Astrocyte (in vitro differentiated cells and primary cell): ENCODE results near the gene ATP5PO. TPM values are rescaled to one million over a fixed set of nuclear protein-coding genes. Genes with fewer than 3 reads are reported as not detected.
A peak's percentile ranks its signal among the peaks of the same experiment; 100 is the strongest.

Source experiments
- DNase-seq: peaks from one replicate; pipeline ENCODE4 v3.0.0-alpha.2; 2010; ENCODE audit warnings: low read depth
- FAIRE-seq: peaks from 2 replicates; lab custom pipeline; 2011; peaks lifted over from hg19 to GRCh38; lab: Jason Lieb, UNC
- H2AFZ ChIP-seq: 2 replicates; pipeline ENCODE4 v1.6.0; 2012; ENCODE audit warnings: low read depth, low read length, inconsistent platforms
- H3K27ac ChIP-seq: 2 replicates; pipeline ENCODE4 v1.5.1; 2011; ENCODE audit warnings: low read depth, low read length, inconsistent platforms
- H3K27me3 ChIP-seq: 2 replicates; pipeline ENCODE4 v1.6.0; 2011; ENCODE audit warnings: low read length, inconsistent platforms; ENCODE audit not compliant: insufficient read depth
- H3K36me3 ChIP-seq: 2 replicates; pipeline ENCODE4 v1.5.1; 2011; ENCODE audit warnings: low read length, inconsistent platforms; ENCODE audit not compliant: insufficient read depth
- H3K4me1 ChIP-seq: 2 replicates; pipeline ENCODE4 v1.5.1; 2011; ENCODE audit warnings: low read length, inconsistent platforms; ENCODE audit not compliant: insufficient read depth
- H3K4me2 ChIP-seq: 2 replicates; pipeline ENCODE4 v1.6.0; 2012; ENCODE audit warnings: low read length, inconsistent platforms
- H3K4me3 ChIP-seq: 2 replicates; pipeline ENCODE4 v1.5.1; 2011; ENCODE audit warnings: low read depth, mild to moderate bottlenecking, low read length, inconsistent platforms; ENCODE audit not compliant: insufficient read depth
- H3K79me2 ChIP-seq: 2 replicates; pipeline ENCODE4 v1.6.0; 2012; ENCODE audit warnings: mild to moderate bottlenecking, low read length, inconsistent platforms; ENCODE audit not compliant: insufficient read depth
- H3K9ac ChIP-seq: 2 replicates; pipeline ENCODE4 v1.6.0; 2012; ENCODE audit warnings: mild to moderate bottlenecking, low read length, inconsistent platforms
- H3K9me3 ChIP-seq: 2 replicates; pipeline ENCODE4 v1.5.1; 2012; ENCODE audit warnings: low read depth, mild to moderate bottlenecking, low read length, inconsistent platforms; ENCODE audit not compliant: insufficient read depth
- H4K20me1 ChIP-seq: 2 replicates; pipeline ENCODE4 v1.6.0; 2012; ENCODE audit warnings: low read length, inconsistent platforms; ENCODE audit not compliant: insufficient read depth
- H3K27ac Mint-ChIP-seq: one replicate; pipeline ENCODE4 v1.8.0; 2021; ENCODE audit warnings: mild to moderate bottlenecking, mixed read lengths; ENCODE audit not compliant: unreplicated experiment
- H3K27me3 Mint-ChIP-seq: one replicate; pipeline ENCODE4 v1.8.0; 2021; ENCODE audit warnings: low read depth, mixed read lengths; ENCODE audit not compliant: unreplicated experiment
- H3K36me3 Mint-ChIP-seq: one replicate; pipeline ENCODE4 v1.8.0; 2021; ENCODE audit warnings: low read depth, mixed read lengths; ENCODE audit not compliant: unreplicated experiment
- H3K4me1 Mint-ChIP-seq: one replicate; pipeline ENCODE4 v1.8.0; 2021; ENCODE audit warnings: low read depth, mixed read lengths; ENCODE audit not compliant: unreplicated experiment
- H3K4me3 Mint-ChIP-seq: one replicate; pipeline ENCODE4 v1.8.0; 2021; ENCODE audit warnings: mild to moderate bottlenecking, moderate library complexity, mixed read lengths; ENCODE audit not compliant: unreplicated experiment
- H3K9me3 Mint-ChIP-seq: one replicate; pipeline ENCODE4 v1.8.0; 2021; ENCODE audit warnings: mild to moderate bottlenecking, mixed read lengths; ENCODE audit not compliant: unreplicated experiment
- EZH2 ChIP-seq: IDR thresholded peaks from 2 replicates; pipeline ENCODE4 v1.6.1; 2012; ENCODE audit warnings: mild to moderate bottlenecking, low read length, inconsistent platforms; ENCODE audit not compliant: insufficient read depth
- total RNA-seq: library from RNA; stranded (reverse); gene quantifications from 2 replicates; pipeline ENCODE4 v1.2.1, GENCODE V29; 2021
- TF ChIP-seq, protein P1 (sequence below): IDR thresholded peaks from 2 replicates; pipeline ENCODE4 v1.5.1; 2011; ENCODE audit warnings: low read depth, mild to moderate bottlenecking, inconsistent platforms, low read length, moderate library complexity; ENCODE audit not compliant: insufficient read depth

Gene ATP5PO
- total RNA-seq, 1 donor from 2014 or later, result 171 TPM

- Histone ChIP-seq H3K27ac (peak overlapping the region; percentile 29), H3K27me3 (no peaks in the 10 kb centered on the region), H3K4me1 (peaks cover 18% of the 10 kb centered on the region), H2AFZ (no peak overlapping the region), H3K9ac (no peak overlapping the region), H4K20me1 (no peaks in the 10 kb centered on the region), H3K36me3 (no peaks in the 10 kb centered on the region), H3K4me2 (peak overlapping the region; percentile 16), H3K9me3 (no peaks in the 10 kb centered on the region), H3K79me2 (no peaks in the 10 kb centered on the region), H3K4me3 (no peak overlapping the region)
- TF ChIP-seq EZH2, result no peak
- TF ChIP-seq, protein P1, sequence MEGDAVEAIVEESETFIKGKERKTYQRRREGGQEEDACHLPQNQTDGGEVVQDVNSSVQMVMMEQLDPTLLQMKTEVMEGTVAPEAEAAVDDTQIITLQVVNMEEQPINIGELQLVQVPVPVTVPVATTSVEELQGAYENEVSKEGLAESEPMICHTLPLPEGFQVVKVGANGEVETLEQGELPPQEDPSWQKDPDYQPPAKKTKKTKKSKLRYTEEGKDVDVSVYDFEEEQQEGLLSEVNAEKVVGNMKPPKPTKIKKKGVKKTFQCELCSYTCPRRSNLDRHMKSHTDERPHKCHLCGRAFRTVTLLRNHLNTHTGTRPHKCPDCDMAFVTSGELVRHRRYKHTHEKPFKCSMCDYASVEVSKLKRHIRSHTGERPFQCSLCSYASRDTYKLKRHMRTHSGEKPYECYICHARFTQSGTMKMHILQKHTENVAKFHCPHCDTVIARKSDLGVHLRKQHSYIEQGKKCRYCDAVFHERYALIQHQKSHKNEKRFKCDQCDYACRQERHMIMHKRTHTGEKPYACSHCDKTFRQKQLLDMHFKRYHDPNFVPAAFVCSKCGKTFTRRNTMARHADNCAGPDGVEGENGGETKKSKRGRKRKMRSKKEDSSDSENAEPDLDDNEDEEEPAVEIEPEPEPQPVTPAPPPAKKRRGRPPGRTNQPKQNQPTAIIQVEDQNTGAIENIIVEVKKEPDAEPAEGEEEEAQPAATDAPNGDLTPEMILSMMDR, result no peak
- H3K27ac Mint-ChIP-seq, result no peak overlapping the region
- H3K36me3 Mint-ChIP-seq, result peaks cover 5% of the 10 kb centered on the region
- H3K9me3 Mint-ChIP-seq, result no peaks in the 10 kb centered on the region
- H3K4me3 Mint-ChIP-seq, result no peak overlapping the region
- DNase-seq, result peak; percentile 77
- peaks cover 21% of the 10 kb centered on the region for H3K4me1 Mint-ChIP-seq
- FAIRE-seq, result no peak
- no peaks in the 10 kb centered on the region for H3K27me3 Mint-ChIP-seq
These were observed 17.0 kb downstream of the ATP5PO start for GRCh38 chr21:33898586-33898985.

- H3K9me3 Mint-ChIP-seq, result no peaks in the 10 kb centered on the region
- H3K4me3 Mint-ChIP-seq, result no peak overlapping the region
- H4K20me1 ChIP-seq, result no peaks in the 10 kb centered on the region
- H3K9me3 ChIP-seq, result no peaks in the 10 kb centered on the region
- no peak for DNase-seq
- H3K36me3 ChIP-seq, result no peaks in the 10 kb centered on the region
- no peak for FAIRE-seq
- no peaks in the 10 kb centered on the region for H3K79me2 ChIP-seq
- no peak overlapping the region for H3K4me2 ChIP-seq
- no peaks in the 10 kb centered on the region for H3K27me3 ChIP-seq
- TF ChIP-seq, protein P1, result no peak
- TF ChIP-seq EZH2, result no peak
- H3K4me3 ChIP-seq, result no peak overlapping the region
- no peaks in the 10 kb centered on the region for H3K27me3 Mint-ChIP-seq
- peaks cover 5% of the 10 kb centered on the region for H3K36me3 Mint-ChIP-seq
- H3K4me1 Mint-ChIP-seq, result peaks cover 21% of the 10 kb centered on the region
- no peak overlapping the region for H2AFZ ChIP-seq
- no peak overlapping the region for H3K27ac Mint-ChIP-seq
- no peak overlapping the region for H3K9ac ChIP-seq
- no peak overlapping the region for H3K27ac ChIP-seq
- H3K4me1 ChIP-seq, result peaks cover 18% of the 10 kb centered on the region
These were observed 17.9 kb downstream of the ATP5PO start for GRCh38 chr21:33897739-33898138.

DNA sequence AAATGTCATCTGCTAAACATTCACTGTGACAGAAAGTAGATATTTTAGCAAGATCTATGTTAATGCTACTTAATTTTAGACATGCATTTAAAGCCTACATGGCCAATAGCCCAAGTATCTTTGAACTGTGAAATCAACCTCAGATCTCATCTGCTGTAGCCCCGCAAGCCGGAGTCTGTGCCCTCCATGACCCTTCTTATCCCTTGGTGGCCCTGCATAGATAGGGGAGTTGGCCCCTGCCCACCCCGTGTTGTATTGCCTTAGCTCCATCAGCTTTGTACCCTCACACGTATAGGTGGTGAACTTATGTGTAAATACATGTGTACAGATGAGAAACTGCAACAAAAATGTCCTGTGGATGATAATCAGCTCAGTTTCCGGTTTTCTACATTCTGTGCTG, 18.5 kb downstream of the ATP5PO start:
- DNase-seq, result no peak
- H3K4me3 ChIP-seq, result no peak overlapping the region
- Mint-ChIP-seq H3K4me1 (peaks cover 21% of the 10 kb centered on the region), H3K4me3 (no peak overlapping the region), H3K36me3 (peaks cover 5% of the 10 kb centered on the region), H3K27ac (no peak overlapping the region), H3K27me3 (peaks cover 2% of the 10 kb centered on the region), H3K9me3 (no peaks in the 10 kb centered on the region)
- no peaks in the 10 kb centered on the region for H3K36me3 ChIP-seq
- H3K4me1 ChIP-seq, result peaks cover 18% of the 10 kb centered on the region
- H3K9me3 ChIP-seq, result no peaks in the 10 kb centered on the region
- TF ChIP-seq, protein P1, result no peak
- TF ChIP-seq EZH2, result no peak
- H3K79me2 ChIP-seq, result no peaks in the 10 kb centered on the region
- H3K4me2 ChIP-seq, result no peak overlapping the region
- no peaks in the 10 kb centered on the region for H3K27me3 ChIP-seq
- no peaks in the 10 kb centered on the region for H4K20me1 ChIP-seq
- no peak overlapping the region for H3K9ac ChIP-seq
- H3K27ac ChIP-seq, result no peak overlapping the region
- H2AFZ ChIP-seq, result no peak overlapping the region
- no peak for FAIRE-seq
